ENCODE results near the gene S1PR2. TPM values are rescaled to one million over a fixed set of nuclear protein-coding genes. Genes with fewer than 3 reads are reported as not detected.

The S1PR2 gene
- total RNA-seq, 1 experiment from 2014 or later, result 8.4 TPM

- intact Hi-C loops (cut with micrococcal nuclease; ENCODE audit: unreplicated experiment), result no loop called here
- DNase-seq (ENCODE audit: low spot score), result peak; percentile 61
- no peaks in the 10 kb centered on the region for H3K36me3 ChIP-seq (ENCODE audit: insufficient read depth, low read length, poor library complexity, severe bottlenecking)
- H3K27ac ChIP-seq (ENCODE audit: low read depth, low read length, poor library complexity, severe bottlenecking), result no peak overlapping the region
- no TSS peak for BruUV-seq (replicated peaks)
- no peaks in the 10 kb centered on the region for H3K4me1 ChIP-seq (ENCODE audit: insufficient read depth, low read length, poor library complexity, severe bottlenecking)
- ChIA-PET CTCF (interaction anchor here (0.7 to 1.1 kb wide), 3 partner anchors 8 to 123 kb away, joined by 3 to 4 read pairs (median 3); partner anchors contain the start of gene PPAN), POLR2A (ENCODE audit: low non-redundant PET) (no interaction called here)
- H3K27me3 ChIP-seq (replicated peaks; ENCODE audit: insufficient read depth, low read depth, low read length, poor library complexity), result no peaks in the 10 kb centered on the region
- H3K9me3 ChIP-seq (ENCODE audit: low read depth, low read length, poor library complexity, severe bottlenecking), result no peaks in the 10 kb centered on the region
- TF ChIP-seq EZH2 (IDR thresholded peaks at IDR 0.05; ENCODE audit: borderline replicate concordance, low read depth, low read length, poor library complexity, severe bottlenecking) (no peak), CTCF (conservative IDR thresholded peaks at IDR 0.05; ENCODE audit: low read depth, low read length) (peak; percentile 50)
- no peak overlapping the region for H3K4me3 ChIP-seq (ENCODE audit: low read depth, low read length, poor library complexity, severe bottlenecking)
Observed at GRCh38 chr19:10228920-10229319, 2.2 kb downstream of the S1PR2 start.

- BruUV-seq (replicated peaks), result no TSS peak
- POLR2A ChIA-PET (ENCODE audit: low non-redundant PET), result no interaction called here
- no peak overlapping the region for H3K27ac ChIP-seq (ENCODE audit: low read depth, low read length, poor library complexity, severe bottlenecking)
- no peaks in the 10 kb centered on the region for H3K4me1 ChIP-seq (ENCODE audit: insufficient read depth, low read length, poor library complexity, severe bottlenecking)
- TF ChIP-seq EZH2 (IDR thresholded peaks at IDR 0.05; ENCODE audit: borderline replicate concordance, low read depth, low read length, poor library complexity, severe bottlenecking), result no peak
- H3K9me3 ChIP-seq (ENCODE audit: low read depth, low read length, poor library complexity, severe bottlenecking), result no peaks in the 10 kb centered on the region
- H3K36me3 ChIP-seq (ENCODE audit: insufficient read depth, low read length, poor library complexity, severe bottlenecking), result no peaks in the 10 kb centered on the region
- H3K4me3 ChIP-seq (ENCODE audit: low read depth, low read length, poor library complexity, severe bottlenecking), result no peak overlapping the region
- no peaks in the 10 kb centered on the region for H3K27me3 ChIP-seq (replicated peaks; ENCODE audit: insufficient read depth, low read depth, low read length, poor library complexity)
- no peak for DNase-seq (ENCODE audit: low spot score)
- CTCF ChIA-PET, result interaction anchor here (0.7 to 1.1 kb wide), 3 partner anchors 8 to 122 kb away, joined by 3 to 4 read pairs (median 3); partner anchors contain the start of gene PPAN
- intact Hi-C loops (cut with micrococcal nuclease; ENCODE audit: unreplicated experiment), result no loop called here
Observed at GRCh38 chr19:10228393-10228792, 2.7 kb downstream of the S1PR2 start.

- POLR2A ChIA-PET (ENCODE audit: low non-redundant PET), result interaction anchor here (0.6 kb wide), 1 partner anchor 204 kb away, joined by 9 read pairs; no protein-coding TSS in a partner anchor
- TF ChIP-seq EZH2 (IDR thresholded peaks at IDR 0.05; ENCODE audit: borderline replicate concordance, low read depth, low read length, poor library complexity, severe bottlenecking), result no peak
- 0 out of 2 replicates have a peak, but pooled peaks have one; percentile 8 for TF ChIP-seq CTCF (conservative IDR thresholded peaks at IDR 0.05; ENCODE audit: low read depth, low read length)
- Histone ChIP-seq H3K36me3 (ENCODE audit: insufficient read depth, low read length, poor library complexity, severe bottlenecking) (no peaks in the 10 kb centered on the region), H3K27me3 (replicated peaks; ENCODE audit: insufficient read depth, low read depth, low read length, poor library complexity) (no peaks in the 10 kb centered on the region), H3K4me1 (ENCODE audit: insufficient read depth, low read length, poor library complexity, severe bottlenecking) (no peaks in the 10 kb centered on the region), H3K4me3 (ENCODE audit: low read depth, low read length, poor library complexity, severe bottlenecking) (no peak overlapping the region), H3K27ac (ENCODE audit: low read depth, low read length, poor library complexity, severe bottlenecking) (no peak overlapping the region), H3K9me3 (ENCODE audit: low read depth, low read length, poor library complexity, severe bottlenecking) (no peaks in the 10 kb centered on the region)
- intact Hi-C loops (cut with micrococcal nuclease; ENCODE audit: unreplicated experiment), result no loop called here
- BruUV-seq (replicated peaks), result no TSS peak
- no peak for DNase-seq (ENCODE audit: low spot score)
- CTCF ChIA-PET, result no interaction called here
Observed at GRCh38 chr19:10227026-10227971, 3.8 kb downstream of the S1PR2 start.
